ENCODE results near the gene SRSF4. TPM values are rescaled to one million over a fixed set of nuclear protein-coding genes. Genes with fewer than 3 reads are reported as not detected.

Gene SRSF4
- total RNA-seq, 6 donors from 2014 or later, result 47.6 to 117 (median 74.0) TPM

- TF ChIP-seq POLR2A (IDR thresholded peaks at IDR 0.05) (no peak), CTCF (IDR thresholded peaks at IDR 0.05) (no peak), EP300 (IDR thresholded peaks at IDR 0.05) (no peak), POLR2AphosphoS5 (IDR thresholded peaks at IDR 0.05) (no peak)
- 89 to 90% methylated on average over 3 to 6 of the region's 6 CpGs for WGBS, 2 donors
- ATAC-seq (ENCODE audit: low FRiP score in 2 of 2), result no peak
Observed at GRCh38 chr1:29128739-29129138, 53.0 kb downstream of the SRSF4 start.

GRCh38 chr1:29126198-29126597, 55.5 kb downstream of the SRSF4 start:
- DNase-seq, result no peak
- Histone ChIP-seq H3K4me1 (peaks cover 35 to 41% (median 37%) of the 10 kb centered on the region in 4 donors), H3K9me3 (no peaks in the 10 kb centered on the region), H3K27me3 (peaks cover 0 to 41% (median 28%) of the 10 kb centered on the region in 4 donors), H3K27ac (no peak overlapping the region), H3K4me3 (no peak overlapping the region), H3K36me3 (no peaks in the 10 kb centered on the region)
- WGBS, 2 donors, result 96% methylated on average over 6 of the region's 6 CpGs
- TF ChIP-seq EP300 (IDR thresholded peaks at IDR 0.05) (no peak), POLR2AphosphoS5 (IDR thresholded peaks at IDR 0.05) (no peak), POLR2A (IDR thresholded peaks at IDR 0.05) (no peak), CTCF (IDR thresholded peaks at IDR 0.05) (no peak)
- ATAC-seq (ENCODE audit: low FRiP score in 2 of 2), result no peak

More at GRCh38 chr1:29128739-29129138, 53.0 kb downstream of the SRSF4 start:
- Histone ChIP-seq H3K4me3 (no peak overlapping the region), H3K4me1 (peaks cover 17 to 21% (median 19%) of the 10 kb centered on the region in 4 donors), H3K27me3 (peaks cover 0 to 18% (median 10%) of the 10 kb centered on the region in 4 donors), H3K36me3 (no peaks in the 10 kb centered on the region), H3K9me3 (no peaks in the 10 kb centered on the region), H3K27ac (no peak overlapping the region)
- DNase-seq, result no peak

- peaks cover 35 to 45% (median 37%) of the 10 kb centered on the region in 4 donors for H3K4me1 ChIP-seq
- 91 to 94% methylated on average over 6 of the region's 6 CpGs for whole genome bisulfite sequencing, 2 donors
- H3K27ac ChIP-seq, result peak overlapping the region in 2 of 4 donors; percentile 92 to 93
- H3K36me3 ChIP-seq, result no peaks in the 10 kb centered on the region
- TF ChIP-seq POLR2A (IDR thresholded peaks at IDR 0.05), result no peak
- no peak for TF ChIP-seq EP300 (IDR thresholded peaks at IDR 0.05)
- no peak for TF ChIP-seq POLR2AphosphoS5 (IDR thresholded peaks at IDR 0.05)
- TF ChIP-seq CTCF (IDR thresholded peaks at IDR 0.05), result no peak
- peaks cover 0 to 41% (median 30%) of the 10 kb centered on the region in 4 donors for H3K27me3 ChIP-seq
- H3K9me3 ChIP-seq, result no peaks in the 10 kb centered on the region
- ATAC-seq (ENCODE audit: low FRiP score in 2 of 2) (no peak), DNase-seq (no peak)
- H3K4me3 ChIP-seq, result no peak overlapping the region
Observed at GRCh38 chr1:29125788-29126187, 55.9 kb downstream of the SRSF4 start.

- Histone ChIP-seq H3K4me3 (peak overlapping the region in 3 of 4 donors; percentile 59 to 74 (median 71)), H3K27ac (peak overlapping the region; percentile 83 to 93 (median 90)), H3K4me1 (peaks cover 35 to 46% (median 37%) of the 10 kb centered on the region in 4 donors), H3K27me3 (peaks cover 0 to 42% (median 30%) of the 10 kb centered on the region in 4 donors), H3K9me3 (no peaks in the 10 kb centered on the region), H3K36me3 (no peaks in the 10 kb centered on the region)
- ATAC-seq (ENCODE audit: low FRiP score in 2 of 2) (no peak), DNase-seq (peak in 1 of 2 donors; percentile 68)
- TF ChIP-seq POLR2AphosphoS5 (IDR thresholded peaks at IDR 0.05) (no peak), POLR2A (IDR thresholded peaks at IDR 0.05) (no peak), CTCF (IDR thresholded peaks at IDR 0.05) (no peak), EP300 (IDR thresholded peaks at IDR 0.05) (no peak)
- 70 to 72% methylated on average over 14 of the region's 14 CpGs for WGBS, 2 donors
Observed at GRCh38 chr1:29125237-29125641, 56.5 kb downstream of the SRSF4 start.

Data from upper lobe of left lung (tissue), 6 donors.